Smooth muscle cell of the brain vasculature (primary cell): ENCODE results near the gene STARD13.
A peak's percentile ranks its signal among the peaks of the same experiment; 100 is the strongest.

Experiments
- DNase-seq: peaks from one replicate; pipeline ENCODE4 v3.0.0-alpha.2; 2012; ENCODE audit warnings: low read depth, low spot score

STARD13 gene

GRCh38 chr13:33144358-33144784, 141.2 kb downstream of the STARD13 start:
- no peak for DNase-seq

DNA sequence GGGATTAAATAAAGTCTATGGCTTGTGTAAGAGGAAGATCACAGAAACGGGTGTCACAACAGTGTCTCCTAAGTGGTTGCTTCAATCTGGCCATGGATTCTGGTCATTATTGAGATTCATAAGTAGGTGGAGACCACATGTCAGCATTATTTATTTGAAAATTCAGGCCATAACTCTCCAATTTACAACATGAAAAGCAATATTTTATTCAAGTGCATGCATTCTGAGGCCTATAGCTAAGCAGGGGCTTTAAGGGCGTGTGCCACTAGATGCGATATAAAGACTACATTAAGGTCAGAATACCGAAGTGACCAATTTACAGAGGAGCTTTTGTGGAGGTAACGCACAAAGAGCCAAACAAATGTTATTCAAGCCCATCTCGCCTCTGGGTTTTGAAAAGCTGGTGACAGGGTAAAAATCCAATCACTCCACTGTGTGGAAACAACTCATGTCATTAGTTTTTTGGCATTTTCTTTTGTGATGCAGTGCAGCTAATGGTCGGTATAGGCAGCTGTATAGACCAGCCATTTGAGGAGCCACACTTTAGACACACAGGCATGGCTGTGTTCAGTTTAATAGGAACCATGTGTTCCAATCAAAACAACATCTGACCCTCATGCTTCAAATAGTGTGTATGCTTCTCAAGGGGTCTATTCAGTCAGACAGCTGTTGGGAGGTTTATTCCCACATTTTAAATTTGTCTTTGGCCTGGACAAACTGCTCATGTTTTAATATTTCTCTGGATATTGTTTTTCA, 145.6 kb downstream of the STARD13 start:
- DNase-seq: no peak

DNA sequence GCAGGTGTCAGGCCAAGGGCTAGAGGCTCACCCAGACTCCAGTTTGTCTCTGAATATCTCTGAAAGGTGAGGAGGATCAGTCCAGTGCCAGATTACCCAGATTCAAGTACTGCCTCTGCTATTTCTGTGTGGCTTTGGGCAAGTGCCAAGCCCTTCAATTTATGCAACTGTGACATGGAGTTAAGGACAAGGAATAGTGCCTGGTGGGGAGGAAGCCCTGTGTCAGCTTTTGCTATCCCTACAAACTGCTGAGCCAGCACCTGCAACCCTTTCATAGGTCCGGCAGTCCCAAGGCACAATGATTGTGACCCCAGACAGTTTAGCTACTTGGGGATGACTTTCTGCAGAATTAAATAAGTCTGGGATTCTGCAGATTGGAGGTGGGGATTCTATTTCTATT, 146.4 kb downstream of the STARD13 start:
- DNase-seq: no peak

DNA sequence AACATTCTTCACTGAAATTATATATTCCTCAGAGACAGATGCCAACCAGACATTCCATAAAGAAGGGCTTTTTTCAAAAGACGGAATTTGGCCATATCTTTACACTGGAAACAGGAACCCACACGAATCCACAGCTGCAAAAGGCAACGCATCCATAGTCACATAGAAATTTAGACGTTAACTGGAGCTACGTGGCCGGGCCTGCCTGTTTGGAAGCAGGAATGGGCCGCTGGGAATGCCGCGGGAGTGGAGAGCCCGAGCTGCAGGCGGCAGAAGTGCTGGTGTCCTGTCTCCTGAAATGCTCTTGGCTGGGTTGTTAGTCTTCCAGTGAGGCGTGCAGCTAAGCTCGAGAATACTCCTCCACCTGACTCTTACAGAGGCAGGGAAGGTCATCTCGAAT, 147.1 kb downstream of the STARD13 start:
- DNase-seq: no peak

GRCh38 chr13:33137721-33138120, 147.8 kb downstream of the STARD13 start:
- DNase-seq: no peak

- DNase-seq: no peak
These were observed 150.5 kb downstream of the STARD13 start for GRCh38 chr13:33135097-33135496.

GRCh38 chr13:33134213-33134612, 151.3 kb downstream of the STARD13 start:
- no peak for DNase-seq

- no peak for DNase-seq
These were observed 152.7 kb downstream of the STARD13 start for GRCh38 chr13:33132644-33133440.

DNA sequence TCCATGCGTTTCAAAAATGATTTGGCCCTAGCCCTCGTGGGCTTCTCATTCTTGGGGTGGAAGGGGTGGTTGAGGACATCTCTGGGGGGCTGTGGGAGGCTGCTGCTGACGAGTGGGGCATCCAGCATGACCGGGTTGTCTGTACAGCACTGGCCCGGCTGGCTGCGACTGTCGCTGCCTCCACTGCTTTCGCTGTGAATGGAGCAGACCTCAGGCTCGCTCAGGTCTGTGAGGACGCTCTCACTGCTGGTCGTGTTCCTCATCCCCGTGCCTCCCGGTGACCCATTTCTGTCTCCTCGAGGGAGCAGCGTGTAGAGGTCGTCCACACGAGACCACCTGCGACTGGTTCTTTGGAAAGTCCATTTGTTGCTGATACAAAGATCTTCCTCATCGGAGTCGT, 155.7 kb downstream of the STARD13 start:
- no peak for DNase-seq

DNA sequence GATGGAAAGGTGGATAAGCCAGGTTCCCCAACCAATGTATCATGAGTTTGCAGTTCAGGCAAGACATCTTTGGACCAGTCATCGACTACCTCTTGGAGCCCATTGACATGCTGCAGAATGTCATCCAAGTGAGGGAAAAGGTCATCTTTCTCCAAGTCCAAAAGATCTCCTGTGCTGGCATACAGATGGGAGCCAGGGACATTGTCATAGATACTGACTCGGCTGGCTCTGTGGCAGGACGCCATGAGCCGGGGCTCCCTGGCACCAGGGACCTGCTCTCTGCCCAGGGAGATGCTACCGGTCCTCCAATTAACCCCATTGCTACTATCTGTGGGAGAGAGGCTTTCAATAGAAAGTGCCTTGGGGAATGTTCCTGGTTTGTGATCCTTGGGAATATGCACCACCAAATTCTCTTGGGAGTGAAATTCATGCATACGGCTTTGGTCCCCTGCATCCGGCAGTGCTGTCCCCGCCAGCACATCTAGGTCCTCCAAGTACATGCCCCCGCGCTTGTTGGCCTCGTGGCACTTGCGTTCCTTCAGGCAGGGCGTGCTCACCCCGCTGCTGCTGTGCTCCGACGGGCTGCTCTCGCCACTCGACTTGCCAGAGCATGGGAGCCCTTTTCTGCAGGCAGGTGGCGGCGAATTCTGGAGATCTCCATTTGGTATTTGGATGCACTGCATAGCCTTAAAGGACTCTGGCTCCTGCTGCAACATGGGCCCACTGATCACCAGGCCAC, 156.3 kb downstream of the STARD13 start:
- no peak for DNase-seq

- no peak for DNase-seq
These were observed 157.4 kb downstream of the STARD13 start for GRCh38 chr13:33128134-33128533.

GRCh38 chr13:33127009-33127551, 158.5 kb downstream of the STARD13 start:
- no peak for DNase-seq

DNA sequence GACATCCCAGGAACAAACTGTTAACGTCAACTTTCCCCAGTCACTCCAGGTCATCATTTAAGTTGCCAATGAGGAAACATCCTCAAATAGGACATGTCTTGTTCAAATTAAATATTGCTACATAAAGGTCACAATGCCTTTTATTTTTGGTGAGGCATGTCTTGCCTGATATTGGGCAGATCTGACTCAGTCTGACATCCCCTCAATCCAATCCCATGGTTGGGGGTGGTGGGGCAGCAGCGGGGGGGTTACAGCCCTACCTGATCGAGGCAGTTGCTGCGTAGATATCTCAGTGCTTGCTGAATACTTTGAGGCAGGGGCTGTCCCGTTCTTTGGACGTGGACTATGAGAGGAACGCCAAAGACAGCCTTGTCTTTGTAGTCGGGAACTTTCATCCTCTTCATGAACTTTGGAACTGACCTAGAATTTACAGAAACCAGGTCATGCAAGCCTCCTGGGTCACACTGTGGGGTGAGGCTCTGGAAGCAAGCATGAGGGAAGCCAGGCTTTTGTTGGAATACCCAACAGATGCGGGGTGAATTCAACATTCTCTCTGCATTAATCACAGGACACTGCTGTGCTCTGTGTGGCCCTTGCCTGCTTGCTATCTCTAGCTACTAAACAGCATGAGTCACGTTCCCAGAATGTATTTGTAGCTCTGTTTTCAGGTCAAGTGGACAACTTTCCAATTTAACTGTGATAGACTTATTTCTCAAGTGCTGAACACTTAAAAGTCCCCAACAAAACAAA, 159.6 kb downstream of the STARD13 start:
- DNase-seq: peak; percentile 88

DNA sequence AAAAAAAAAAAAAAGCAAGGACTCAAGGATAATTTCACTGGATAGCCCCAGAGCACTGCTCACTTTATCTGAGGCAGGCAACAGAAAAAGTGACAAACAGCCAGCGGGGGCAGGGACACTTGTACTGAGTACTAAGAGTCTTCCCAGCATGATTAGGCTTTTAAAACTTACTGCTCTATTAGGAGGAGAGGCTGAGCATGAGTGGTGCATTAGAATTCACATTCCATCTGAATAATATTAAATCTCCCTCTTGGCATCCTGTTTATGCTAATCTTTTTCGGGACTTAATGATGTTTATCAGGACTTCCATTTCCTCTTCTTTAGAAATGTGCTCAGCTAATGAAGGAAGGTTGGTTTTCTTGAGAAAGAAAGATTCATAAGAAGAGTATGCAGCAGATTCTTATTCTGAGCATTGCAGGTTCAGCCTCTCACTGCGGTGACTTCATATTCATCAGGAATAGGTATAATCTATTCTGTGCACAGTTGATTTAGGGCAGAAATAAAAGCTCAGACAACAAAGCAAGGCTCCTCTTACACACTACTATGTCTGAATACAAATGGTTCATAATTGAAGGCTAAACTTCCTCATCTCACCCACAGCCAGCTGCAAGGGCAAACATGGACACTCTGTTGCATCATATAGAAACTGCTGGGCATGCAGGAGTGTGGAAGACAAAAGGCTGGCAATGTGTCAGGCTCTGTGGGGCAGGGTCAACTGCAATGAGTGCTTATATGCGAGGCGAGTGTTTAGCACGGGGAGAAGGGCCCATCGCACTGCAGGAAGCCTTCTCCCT, 162.3 kb downstream of the STARD13 start:
- DNase-seq: no peak

GRCh38 chr13:33119856-33120543, 165.6 kb downstream of the STARD13 start:
- no peak for DNase-seq

DNA sequence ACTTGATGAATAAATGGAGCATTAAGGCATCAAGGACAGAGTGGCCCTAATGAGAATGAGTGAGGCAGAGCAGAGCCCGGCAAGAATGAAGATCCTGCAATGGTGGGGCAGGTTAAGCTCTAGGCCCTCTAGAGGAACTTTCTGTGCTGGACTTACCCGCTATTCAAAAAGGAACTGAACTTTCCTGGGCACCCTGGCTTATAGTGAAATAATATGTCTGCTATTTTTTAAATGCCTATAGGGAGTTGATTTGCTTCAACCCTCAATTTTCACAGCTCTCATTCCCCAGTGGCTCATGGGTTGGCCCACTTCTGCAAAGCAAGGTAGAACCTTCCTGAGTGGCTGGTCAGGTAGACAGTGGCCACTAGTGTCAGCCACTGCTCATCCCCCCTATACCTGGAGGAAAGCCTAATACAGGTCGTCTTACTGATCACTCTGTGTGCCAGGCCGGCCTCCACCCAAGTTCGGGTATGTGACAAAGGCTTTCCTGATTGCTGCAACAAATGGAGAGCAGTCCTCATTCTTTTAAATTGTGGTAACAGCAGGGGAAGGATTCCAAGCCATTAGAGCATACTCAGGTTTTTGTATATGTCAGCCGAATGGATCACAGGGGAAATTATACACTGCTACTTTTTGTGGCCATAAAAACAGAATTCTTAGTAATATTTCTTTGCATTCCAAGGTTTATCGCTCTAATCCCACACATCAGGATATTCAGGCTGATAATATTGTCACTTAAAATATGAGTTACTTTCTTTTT, 166.4 kb downstream of the STARD13 start:
- no peak for DNase-seq

DNA sequence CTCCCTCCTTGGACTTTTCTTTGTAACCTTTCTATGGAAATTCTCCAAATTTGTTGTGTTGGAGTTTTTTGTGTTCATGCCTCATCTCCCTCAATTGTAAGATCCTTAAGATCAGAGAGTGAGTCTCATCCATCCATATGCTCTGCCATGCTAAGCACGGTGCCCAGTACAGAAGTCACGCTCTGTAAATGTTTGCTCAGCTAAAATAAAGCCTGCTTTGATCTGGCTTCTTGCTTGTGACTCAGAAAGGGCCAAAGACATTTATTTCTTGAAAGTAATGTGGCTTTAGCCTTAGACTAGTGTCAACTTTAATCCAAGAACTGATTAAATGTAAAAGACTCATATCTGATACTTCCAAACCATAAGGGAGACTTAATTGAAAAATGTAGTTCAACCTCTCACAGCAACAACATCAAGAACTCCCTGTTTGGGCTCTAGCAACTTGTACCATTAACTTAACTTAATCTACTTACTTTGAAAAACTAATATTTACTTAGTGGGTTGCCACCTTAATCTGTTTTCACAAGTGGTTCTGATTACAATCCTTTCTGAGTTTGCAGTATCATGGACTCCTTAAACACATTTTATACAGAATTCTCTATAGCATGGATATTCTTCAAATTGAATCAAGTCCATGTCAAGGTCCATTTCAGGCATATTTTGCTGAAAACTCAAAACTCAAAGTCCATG, 169.1 kb downstream of the STARD13 start:
- DNase-seq: no peak

DNA sequence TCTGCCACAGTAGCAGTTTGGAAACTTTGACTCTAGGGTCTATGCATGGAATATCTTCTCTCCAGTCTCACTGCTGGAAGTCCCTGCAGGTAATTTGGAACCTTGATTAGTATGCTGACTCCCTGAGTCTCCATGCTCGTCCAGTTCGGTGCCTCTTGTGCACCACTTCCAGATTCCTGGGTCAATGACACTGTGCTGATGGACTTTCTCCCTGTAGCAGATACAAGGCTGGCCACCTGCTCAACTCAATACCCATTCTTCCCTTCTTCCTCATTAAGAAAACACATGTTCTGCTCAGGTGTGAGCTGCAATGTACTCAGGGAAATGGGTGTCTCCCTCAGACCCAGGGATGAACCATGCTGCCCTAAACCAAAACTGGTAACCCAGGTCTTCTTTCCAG, 170.3 kb downstream of the STARD13 start:
- no peak for DNase-seq

DNA sequence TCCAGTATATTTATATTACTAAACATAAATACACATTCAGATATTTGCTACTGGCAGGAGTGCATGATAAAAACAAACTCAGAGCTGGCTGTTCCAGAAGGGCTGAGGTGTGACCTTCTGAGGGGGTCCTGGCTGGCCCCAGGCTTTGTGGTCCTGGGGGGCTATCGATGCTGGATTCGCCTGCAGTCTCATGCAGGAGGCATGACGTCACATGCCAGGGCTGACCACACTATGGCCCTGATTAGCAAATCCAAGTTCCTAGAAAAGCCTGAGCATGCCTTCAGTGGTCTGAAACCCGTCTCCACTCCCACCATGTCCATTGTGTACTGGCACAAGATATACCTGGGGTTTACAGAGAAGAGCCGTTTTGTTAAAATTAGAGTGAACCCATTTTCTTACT, 171.4 kb downstream of the STARD13 start:
- no peak for DNase-seq
